Neural cell (in vitro differentiated cells): ENCODE results near the gene ATP2B2. TPM values are rescaled to one million over a fixed set of nuclear protein-coding genes. Genes with fewer than 3 reads are reported as not detected.

Experiments used
- H2AFZ ChIP-seq: fragments of 200-600, 300-800 bp; sonication (generic), shearing (Covaris generic); 2 replicates; pipeline ENCODE4 v1.6.0; 2014; ENCODE audit warnings: low read depth, mild to moderate bottlenecking, antibody characterized with exemption, low read length, moderate library complexity
- H3F3A ChIP-seq: fragments of 200-600 bp; shearing (Covaris generic); 2 replicates; pipeline ENCODE4 v1.6.1; 2016; ENCODE audit warnings: mild to moderate bottlenecking, moderate library complexity, mixed read lengths, antibody characterized with exemption, low read length; ENCODE audit not compliant: insufficient read depth, poor library complexity, severe bottlenecking
- H3K27ac ChIP-seq: fragments of 200-600, 300-800 bp; sonication (generic), shearing (Covaris generic); 2 replicates; pipeline ENCODE4 v1.5.1; 2014; ENCODE audit warnings: mild to moderate bottlenecking, low read length, moderate library complexity
- H3K27me3 ChIP-seq: fragments of 300-800, 200-600 bp; sonication (generic), shearing (Covaris generic); 2 replicates; pipeline ENCODE4 v1.6.0; 2014; ENCODE audit warnings: mild to moderate bottlenecking, low read depth, low read length, moderate library complexity; ENCODE audit not compliant: insufficient read depth
- H3K36me3 ChIP-seq: fragments of 300-800, 200-600 bp; sonication (generic), shearing (Covaris generic); 2 replicates; pipeline ENCODE4 v1.5.1; 2014; ENCODE audit warnings: mild to moderate bottlenecking, antibody characterized with exemption, low read length, moderate library complexity; ENCODE audit not compliant: insufficient read depth
- H3K4me2 ChIP-seq: fragments of 300-800, 200-600 bp; sonication (generic), shearing (Covaris generic); 2 replicates; pipeline ENCODE4 v1.6.0; 2014; ENCODE audit warnings: mild to moderate bottlenecking, low read length
- H3K4me3 ChIP-seq: fragments of 300-800, 200-600 bp; sonication (generic), shearing (Covaris generic); 2 replicates; pipeline ENCODE4 v1.5.1; 2014; ENCODE audit warnings: mild to moderate bottlenecking, low read length, moderate library complexity
- H3K79me2 ChIP-seq: fragments of 200-600 bp; shearing (Covaris generic); replicated peaks from 2 replicates; pipeline ENCODE4 v1.6.0; 2014; ENCODE audit warnings: mild to moderate bottlenecking, low read length, moderate library complexity; ENCODE audit not compliant: insufficient read depth
- H3K9ac ChIP-seq: fragments of 300-800, 200-600 bp; sonication (generic), shearing (Covaris generic); 2 replicates; pipeline ENCODE4 v1.6.1; 2016; ENCODE audit warnings: mild to moderate bottlenecking, low read length, mixed read lengths
- H3K9me2 ChIP-seq: fragments of 200-600 bp; shearing (Covaris generic); 2 replicates; pipeline ENCODE4 v1.6.1; 2016; ENCODE audit warnings: mild to moderate bottlenecking, low read length, mixed read lengths; ENCODE audit not compliant: insufficient read depth
- H3K9me3 ChIP-seq: fragments of 200-600, 300-800 bp; sonication (generic), shearing (Covaris generic); 2 replicates; pipeline ENCODE4 v1.6.1; 2016; ENCODE audit warnings: mild to moderate bottlenecking, mixed run types, low read length, moderate library complexity, mixed read lengths
- H4K20me1 ChIP-seq: fragments of 200-600 bp; shearing (Covaris generic); 2 replicates; pipeline ENCODE4 v1.6.1; 2016; ENCODE audit warnings: mild to moderate bottlenecking, mixed run types; ENCODE audit not compliant: insufficient read depth
- EP300 ChIP-seq: fragments of 450-650 bp; conservative IDR thresholded peaks from 2 replicates; pipeline ENCODE4 v1.6.1; 2014; ENCODE audit warnings: antibody characterized with exemption, mild to moderate bottlenecking, moderate library complexity; ENCODE audit not compliant: poor library complexity, severe bottlenecking
- EZH2 ChIP-seq: fragments of 200-600, 300-800 bp; shearing (Covaris generic), sonication (generic); IDR thresholded peaks from 2 replicates; pipeline ENCODE4 v1.6.1; 2014; ENCODE audit warnings: antibody characterized with exemption, low read length, borderline replicate concordance, mild to moderate bottlenecking; ENCODE audit not compliant: insufficient read depth, poor library complexity, severe bottlenecking
- MXI1 ChIP-seq: fragments of 450-650 bp; conservative IDR thresholded peaks from 2 replicates; pipeline ENCODE4 v1.6.1; 2014; ENCODE audit warnings: antibody characterized with exemption, mild to moderate bottlenecking; ENCODE audit not compliant: poor library complexity, severe bottlenecking
- POLR2AphosphoS5 ChIP-seq: IDR thresholded peaks from 2 replicates; pipeline ENCODE4 v1.6.1; 2012
- RAD21 ChIP-seq: fragments of 450-650 bp; conservative IDR thresholded peaks from 2 replicates; pipeline ENCODE4 v1.6.1; 2014; ENCODE audit warnings: antibody characterized with exemption, mild to moderate bottlenecking, moderate library complexity
- SMC3 ChIP-seq: fragments of 450-650 bp; conservative IDR thresholded peaks from 2 replicates; pipeline ENCODE4 v1.6.1; 2014; ENCODE audit warnings: antibody characterized with exemption, mild to moderate bottlenecking, moderate library complexity; ENCODE audit not compliant: poor library complexity
- TAF1 ChIP-seq: IDR thresholded peaks from 2 replicates; pipeline ENCODE4 v1.6.1; 2012; ENCODE audit warnings: low read depth
- polyA plus RNA-seq: library from polyadenylated mRNA; depleted of rRNA; stranded (reverse); fragments of >200 nt; gene quantifications from 2 replicates; pipeline ENCODE4 v1.2.3, GENCODE V29; 2014
- TF ChIP-seq, protein P1 (sequence below): fragments of 450-650 bp; IDR thresholded peaks from 2 replicates; pipeline ENCODE4 v1.5.1; 2014; ENCODE audit warnings: antibody characterized with exemption, mild to moderate bottlenecking, moderate library complexity; ENCODE audit not compliant: poor library complexity, severe bottlenecking
- TF ChIP-seq, protein P2 (sequence below): IDR thresholded peaks from 2 replicates; pipeline ENCODE4 v1.6.1; 2012; ENCODE audit warnings: borderline replicate concordance

Gene ATP2B2
- polyA plus RNA-seq, 1 donor from 2014 or later = 8.3 TPM

DNA sequence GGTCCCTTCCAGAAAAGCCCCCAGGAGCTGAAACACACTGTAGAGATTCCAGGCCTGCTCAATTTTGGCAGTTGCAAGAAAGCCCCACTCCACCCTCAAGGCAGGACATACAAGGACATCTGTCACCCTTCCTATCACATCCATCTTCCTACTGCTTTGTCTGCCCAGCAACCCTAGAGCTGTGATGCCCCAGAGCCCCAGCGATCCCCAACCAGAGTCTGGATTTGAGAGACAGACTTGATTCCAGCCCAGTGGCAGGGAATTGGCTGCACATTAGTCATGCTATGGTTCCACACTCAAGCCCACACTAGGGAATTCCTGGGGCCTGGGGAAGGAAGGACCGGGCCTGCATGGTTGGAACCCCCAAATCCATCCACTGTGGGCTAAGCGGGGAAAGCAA is 56.8 kb downstream of the ATP2B2 start:
- H3K27ac ChIP-seq = no peak overlapping the region
- no peaks in the 10 kb centered on the region for H3K9me2 ChIP-seq

DNA sequence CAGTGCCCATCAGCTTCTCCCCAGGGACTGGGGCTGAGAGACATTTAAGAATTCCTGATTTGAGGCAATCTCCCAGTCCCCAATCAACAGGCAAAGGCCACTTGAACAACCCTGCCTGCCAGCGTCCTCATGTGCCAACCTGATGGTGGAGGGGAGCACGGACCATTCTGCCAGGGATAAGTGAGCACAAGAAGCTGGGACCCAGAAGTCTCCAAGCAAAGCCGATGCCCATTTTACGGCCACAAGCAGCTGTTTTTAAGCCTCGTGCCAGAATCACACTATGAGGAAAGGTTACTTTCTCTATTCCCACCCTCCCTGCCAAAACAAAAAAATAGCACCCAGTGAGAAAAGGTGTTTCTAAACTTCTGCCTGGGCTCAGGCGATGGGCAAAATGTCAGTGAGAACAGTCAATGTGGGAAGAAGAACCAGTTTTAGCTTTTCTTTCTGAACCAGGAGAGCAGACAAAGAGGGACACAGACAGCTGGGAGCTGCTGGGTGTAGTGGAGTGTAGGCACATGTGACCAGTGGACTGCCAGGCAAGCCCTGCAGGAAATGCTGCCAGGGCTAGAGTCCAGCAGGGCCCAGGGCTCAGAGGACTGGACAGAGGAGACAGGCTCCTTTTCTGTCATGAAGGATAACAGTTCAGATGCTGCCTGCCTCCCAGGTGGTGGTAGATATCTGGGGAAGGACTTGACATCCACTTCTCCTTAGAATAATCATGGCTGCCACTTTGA is 57.7 kb downstream of the ATP2B2 start:
- no peak overlapping the region for H3K27ac ChIP-seq
- no peaks in the 10 kb centered on the region for H3F3A ChIP-seq
- no peak overlapping the region for H3K4me2 ChIP-seq
- H3K4me3 ChIP-seq = no peak overlapping the region
- H3K36me3 ChIP-seq = no peaks in the 10 kb centered on the region
- H3K9me3 ChIP-seq = no peaks in the 10 kb centered on the region
- H3K9me2 ChIP-seq = no peaks in the 10 kb centered on the region
- peaks cover 3% of the 10 kb centered on the region for H3K27me3 ChIP-seq
- TF ChIP-seq SMC3 = no peak
- TF ChIP-seq, protein P1, sequence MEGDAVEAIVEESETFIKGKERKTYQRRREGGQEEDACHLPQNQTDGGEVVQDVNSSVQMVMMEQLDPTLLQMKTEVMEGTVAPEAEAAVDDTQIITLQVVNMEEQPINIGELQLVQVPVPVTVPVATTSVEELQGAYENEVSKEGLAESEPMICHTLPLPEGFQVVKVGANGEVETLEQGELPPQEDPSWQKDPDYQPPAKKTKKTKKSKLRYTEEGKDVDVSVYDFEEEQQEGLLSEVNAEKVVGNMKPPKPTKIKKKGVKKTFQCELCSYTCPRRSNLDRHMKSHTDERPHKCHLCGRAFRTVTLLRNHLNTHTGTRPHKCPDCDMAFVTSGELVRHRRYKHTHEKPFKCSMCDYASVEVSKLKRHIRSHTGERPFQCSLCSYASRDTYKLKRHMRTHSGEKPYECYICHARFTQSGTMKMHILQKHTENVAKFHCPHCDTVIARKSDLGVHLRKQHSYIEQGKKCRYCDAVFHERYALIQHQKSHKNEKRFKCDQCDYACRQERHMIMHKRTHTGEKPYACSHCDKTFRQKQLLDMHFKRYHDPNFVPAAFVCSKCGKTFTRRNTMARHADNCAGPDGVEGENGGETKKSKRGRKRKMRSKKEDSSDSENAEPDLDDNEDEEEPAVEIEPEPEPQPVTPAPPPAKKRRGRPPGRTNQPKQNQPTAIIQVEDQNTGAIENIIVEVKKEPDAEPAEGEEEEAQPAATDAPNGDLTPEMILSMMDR = no peak
- no peaks in the 10 kb centered on the region for H4K20me1 ChIP-seq
- no peak overlapping the region for H2AFZ ChIP-seq
- no peak overlapping the region for H3K9ac ChIP-seq
- H3K79me2 ChIP-seq = no peaks in the 10 kb centered on the region

More for the DNA sequence above, 56.8 kb downstream of the ATP2B2 start:
- Histone ChIP-seq H3K4me2 (no peak overlapping the region), H3K79me2 (no peaks in the 10 kb centered on the region), H3K4me3 (no peak overlapping the region), H2AFZ (no peak overlapping the region), H3K36me3 (no peaks in the 10 kb centered on the region), H3K27me3 (peaks cover 3% of the 10 kb centered on the region), H3K9ac (no peak overlapping the region), H3F3A (no peaks in the 10 kb centered on the region), H3K9me3 (no peaks in the 10 kb centered on the region), H4K20me1 (no peaks in the 10 kb centered on the region)
- TF ChIP-seq SMC3 (no peak), MXI1 (no peak), RAD21 (no peak), EP300 (no peak), EZH2 (no peak), TAF1 (no peak), POLR2AphosphoS5 (no peak)
- TF ChIP-seq, protein P2, sequence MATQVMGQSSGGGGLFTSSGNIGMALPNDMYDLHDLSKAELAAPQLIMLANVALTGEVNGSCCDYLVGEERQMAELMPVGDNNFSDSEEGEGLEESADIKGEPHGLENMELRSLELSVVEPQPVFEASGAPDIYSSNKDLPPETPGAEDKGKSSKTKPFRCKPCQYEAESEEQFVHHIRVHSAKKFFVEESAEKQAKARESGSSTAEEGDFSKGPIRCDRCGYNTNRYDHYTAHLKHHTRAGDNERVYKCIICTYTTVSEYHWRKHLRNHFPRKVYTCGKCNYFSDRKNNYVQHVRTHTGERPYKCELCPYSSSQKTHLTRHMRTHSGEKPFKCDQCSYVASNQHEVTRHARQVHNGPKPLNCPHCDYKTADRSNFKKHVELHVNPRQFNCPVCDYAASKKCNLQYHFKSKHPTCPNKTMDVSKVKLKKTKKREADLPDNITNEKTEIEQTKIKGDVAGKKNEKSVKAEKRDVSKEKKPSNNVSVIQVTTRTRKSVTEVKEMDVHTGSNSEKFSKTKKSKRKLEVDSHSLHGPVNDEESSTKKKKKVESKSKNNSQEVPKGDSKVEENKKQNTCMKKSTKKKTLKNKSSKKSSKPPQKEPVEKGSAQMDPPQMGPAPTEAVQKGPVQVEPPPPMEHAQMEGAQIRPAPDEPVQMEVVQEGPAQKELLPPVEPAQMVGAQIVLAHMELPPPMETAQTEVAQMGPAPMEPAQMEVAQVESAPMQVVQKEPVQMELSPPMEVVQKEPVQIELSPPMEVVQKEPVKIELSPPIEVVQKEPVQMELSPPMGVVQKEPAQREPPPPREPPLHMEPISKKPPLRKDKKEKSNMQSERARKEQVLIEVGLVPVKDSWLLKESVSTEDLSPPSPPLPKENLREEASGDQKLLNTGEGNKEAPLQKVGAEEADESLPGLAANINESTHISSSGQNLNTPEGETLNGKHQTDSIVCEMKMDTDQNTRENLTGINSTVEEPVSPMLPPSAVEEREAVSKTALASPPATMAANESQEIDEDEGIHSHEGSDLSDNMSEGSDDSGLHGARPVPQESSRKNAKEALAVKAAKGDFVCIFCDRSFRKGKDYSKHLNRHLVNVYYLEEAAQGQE = no peak
- TF ChIP-seq, protein P1 = no peak
